Peyer's patch (tissue), 4 donors: Measurements from ENCODE around the gene CYTH3.

Experiments used
- POLR2A ChIP-seq, 2 donors: fragments of 450-650 bp; IDR thresholded peaks; one replicate each; pipeline ENCODE4 v1.5.1; 2017; ENCODE audit warnings: antibody characterized with exemption in 2 of 2, mild to moderate bottlenecking in 2 of 2, moderate library complexity in 2 of 2
- TF ChIP-seq, protein P1 (sequence below), 6 experiments: fragments of 450-650 bp in 4 of 6; fragments of 200-600 bp in 2 of 6; sonication (generic) in 1 of 6; IDR thresholded peaks; one replicate each; pipeline ENCODE4 v1.5.1; 2017 to 2019; ENCODE audit warnings: antibody characterized with exemption in 6 of 6, mild to moderate bottlenecking in 3 of 6, moderate library complexity in 1 of 6

- TF ChIP-seq, protein P1, sequence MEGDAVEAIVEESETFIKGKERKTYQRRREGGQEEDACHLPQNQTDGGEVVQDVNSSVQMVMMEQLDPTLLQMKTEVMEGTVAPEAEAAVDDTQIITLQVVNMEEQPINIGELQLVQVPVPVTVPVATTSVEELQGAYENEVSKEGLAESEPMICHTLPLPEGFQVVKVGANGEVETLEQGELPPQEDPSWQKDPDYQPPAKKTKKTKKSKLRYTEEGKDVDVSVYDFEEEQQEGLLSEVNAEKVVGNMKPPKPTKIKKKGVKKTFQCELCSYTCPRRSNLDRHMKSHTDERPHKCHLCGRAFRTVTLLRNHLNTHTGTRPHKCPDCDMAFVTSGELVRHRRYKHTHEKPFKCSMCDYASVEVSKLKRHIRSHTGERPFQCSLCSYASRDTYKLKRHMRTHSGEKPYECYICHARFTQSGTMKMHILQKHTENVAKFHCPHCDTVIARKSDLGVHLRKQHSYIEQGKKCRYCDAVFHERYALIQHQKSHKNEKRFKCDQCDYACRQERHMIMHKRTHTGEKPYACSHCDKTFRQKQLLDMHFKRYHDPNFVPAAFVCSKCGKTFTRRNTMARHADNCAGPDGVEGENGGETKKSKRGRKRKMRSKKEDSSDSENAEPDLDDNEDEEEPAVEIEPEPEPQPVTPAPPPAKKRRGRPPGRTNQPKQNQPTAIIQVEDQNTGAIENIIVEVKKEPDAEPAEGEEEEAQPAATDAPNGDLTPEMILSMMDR (IDR thresholded peaks at IDR 0.05): no peak
- no peak for TF ChIP-seq POLR2A (IDR thresholded peaks at IDR 0.05)
Measured at GRCh38 chr7:6179620-6180343, 92.6 kb downstream of the CYTH3 start.
